ENCODE data around the gene PITPNC1.

DNA sequence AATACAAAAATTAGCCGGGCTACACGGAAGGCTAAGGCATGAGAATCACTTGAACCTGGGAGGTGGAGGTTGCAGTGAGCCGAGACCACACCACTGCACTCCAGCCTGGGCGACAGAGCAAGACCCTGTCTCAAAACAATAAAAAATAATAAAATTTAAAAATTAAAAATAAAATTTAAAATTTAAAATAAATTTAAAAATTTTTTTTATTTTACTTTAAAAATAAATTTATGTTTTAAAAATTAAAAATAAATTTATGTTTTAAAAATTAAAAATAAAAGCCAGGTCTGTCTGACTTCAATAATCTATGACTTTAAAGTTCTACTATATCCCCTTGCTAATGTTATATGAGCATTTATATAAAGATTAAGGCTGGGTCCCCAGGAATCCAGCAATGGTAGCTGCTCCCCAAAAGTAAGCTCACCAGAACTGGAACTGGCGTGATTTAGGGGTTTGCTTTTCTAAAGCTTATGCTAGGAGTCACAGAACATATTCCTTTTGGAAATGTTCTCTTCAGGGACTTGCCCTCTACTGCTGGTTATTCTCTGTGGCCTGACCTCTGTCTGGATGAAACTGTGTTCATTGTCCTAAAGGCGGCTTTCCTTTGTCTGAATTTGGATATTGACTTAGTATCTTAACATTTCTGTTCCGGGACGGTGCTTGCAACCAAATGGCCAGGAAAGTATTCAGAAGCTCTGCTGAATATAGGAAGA, 200.5 kb downstream of the PITPNC1 start:
- TF ChIP-seq, protein P1, sequence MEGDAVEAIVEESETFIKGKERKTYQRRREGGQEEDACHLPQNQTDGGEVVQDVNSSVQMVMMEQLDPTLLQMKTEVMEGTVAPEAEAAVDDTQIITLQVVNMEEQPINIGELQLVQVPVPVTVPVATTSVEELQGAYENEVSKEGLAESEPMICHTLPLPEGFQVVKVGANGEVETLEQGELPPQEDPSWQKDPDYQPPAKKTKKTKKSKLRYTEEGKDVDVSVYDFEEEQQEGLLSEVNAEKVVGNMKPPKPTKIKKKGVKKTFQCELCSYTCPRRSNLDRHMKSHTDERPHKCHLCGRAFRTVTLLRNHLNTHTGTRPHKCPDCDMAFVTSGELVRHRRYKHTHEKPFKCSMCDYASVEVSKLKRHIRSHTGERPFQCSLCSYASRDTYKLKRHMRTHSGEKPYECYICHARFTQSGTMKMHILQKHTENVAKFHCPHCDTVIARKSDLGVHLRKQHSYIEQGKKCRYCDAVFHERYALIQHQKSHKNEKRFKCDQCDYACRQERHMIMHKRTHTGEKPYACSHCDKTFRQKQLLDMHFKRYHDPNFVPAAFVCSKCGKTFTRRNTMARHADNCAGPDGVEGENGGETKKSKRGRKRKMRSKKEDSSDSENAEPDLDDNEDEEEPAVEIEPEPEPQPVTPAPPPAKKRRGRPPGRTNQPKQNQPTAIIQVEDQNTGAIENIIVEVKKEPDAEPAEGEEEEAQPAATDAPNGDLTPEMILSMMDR (IDR thresholded peaks at IDR 0.05): no peak
- TF ChIP-seq POLR2A (IDR thresholded peaks at IDR 0.05): no peak

Data from Peyer's patch (tissue), 4 donors.